ENCODE measurements around the gene PACRG.
"Not testable (repeated sequence)": the region's sequence is repeated elsewhere in the genome, so short reads cannot be mapped to it uniquely, and the experiment has no call there.

PACRG gene

GRCh38 chr6:162727322-162728182 lies at the start of gene PACRG, which contains the start of gene PRKN:
TSS of gene PACRG (plus strand) at chr6:162727974.
TSS of gene PRKN (minus strand) at chr6:162727766.
- DNase-seq, result peak; percentile 98

DNA sequence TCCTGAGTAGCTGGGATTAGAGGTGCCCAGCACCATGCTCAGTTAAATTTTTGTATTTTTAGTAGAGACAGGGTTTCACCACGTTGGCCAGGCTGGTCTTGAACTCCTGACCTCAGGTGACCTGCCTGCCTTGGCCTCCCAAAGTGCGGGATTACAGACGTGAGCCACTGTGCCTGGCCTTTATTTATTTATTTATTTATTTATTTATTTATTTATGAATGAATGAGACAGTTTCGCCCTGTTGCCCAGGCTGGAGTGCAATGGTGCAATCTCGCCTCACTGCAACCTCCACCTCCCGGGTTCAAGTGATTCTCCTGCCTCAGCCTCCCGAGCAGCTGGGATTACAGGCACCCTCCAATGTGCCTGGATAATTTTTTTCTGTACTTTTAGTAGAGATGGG lies 48.9 kb upstream of the PACRG start:
- DNase-seq, result not testable (repeated sequence)

DNA sequence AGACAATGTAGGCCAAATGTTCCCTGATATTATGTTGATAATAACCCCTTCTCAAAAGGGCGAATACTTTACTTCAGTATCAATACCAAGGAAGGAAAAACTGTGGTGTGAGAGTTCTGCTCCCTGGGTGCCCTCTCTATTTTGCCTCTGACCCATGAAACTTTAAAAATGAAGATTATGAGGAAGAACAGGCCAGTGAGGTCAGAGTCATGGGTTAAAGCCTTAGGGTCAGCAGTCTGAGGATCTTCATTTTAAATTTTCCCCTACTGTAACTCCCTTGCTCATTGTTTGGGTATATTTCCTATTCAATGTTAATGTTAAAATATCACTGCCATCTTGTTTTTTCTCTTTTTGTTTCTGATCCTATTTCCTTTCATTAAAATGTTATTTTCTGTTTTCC lies 48.1 kb upstream of the PACRG start:
- DNase-seq, result no peak

DNA sequence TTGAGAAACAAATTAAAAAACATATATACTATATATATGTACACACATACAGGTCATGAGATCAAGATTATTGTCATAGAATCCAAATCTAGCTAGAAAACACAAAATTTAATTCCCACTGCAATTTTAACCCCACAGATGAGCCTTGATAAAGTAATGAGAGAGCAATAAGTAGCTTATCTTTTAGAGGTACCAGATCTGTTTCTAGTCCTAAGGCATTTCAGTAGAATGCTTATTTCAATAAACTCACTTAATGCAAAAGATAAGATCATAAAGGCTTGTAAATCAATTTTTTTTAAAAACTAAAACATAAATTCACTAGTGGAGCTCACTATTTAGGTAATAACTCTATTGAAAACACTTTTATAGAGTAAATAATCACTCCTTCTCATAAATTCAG lies 47.4 kb upstream of the PACRG start:
- DNase-seq, result no peak

DNA sequence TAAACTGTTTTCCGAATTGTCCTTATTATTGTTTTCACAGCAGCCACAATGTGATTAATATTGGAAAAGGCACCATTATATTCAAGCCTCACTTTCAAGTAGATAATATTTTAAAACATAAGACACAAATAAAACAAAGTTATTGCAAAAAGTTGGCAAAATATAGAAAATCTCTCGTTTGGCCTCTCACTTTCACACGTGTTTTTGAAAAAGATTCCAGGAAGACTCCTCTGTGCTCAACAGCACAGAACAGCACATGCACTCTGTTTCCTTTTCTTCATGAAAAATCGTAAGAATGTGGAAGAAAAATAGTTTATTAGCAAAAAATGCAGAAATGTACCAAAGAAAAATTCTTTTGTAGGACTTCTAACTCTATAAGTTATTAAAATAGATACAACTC lies 46.9 kb upstream of the PACRG start:
- no peak for DNase-seq

- DNase-seq, result no peak
Measured at GRCh38 chr6:162681447-162681846, 46.3 kb upstream of the PACRG start.

GRCh38 chr6:162683135-162683534 lies 44.6 kb upstream of the PACRG start:
- no peak for DNase-seq

DNA sequence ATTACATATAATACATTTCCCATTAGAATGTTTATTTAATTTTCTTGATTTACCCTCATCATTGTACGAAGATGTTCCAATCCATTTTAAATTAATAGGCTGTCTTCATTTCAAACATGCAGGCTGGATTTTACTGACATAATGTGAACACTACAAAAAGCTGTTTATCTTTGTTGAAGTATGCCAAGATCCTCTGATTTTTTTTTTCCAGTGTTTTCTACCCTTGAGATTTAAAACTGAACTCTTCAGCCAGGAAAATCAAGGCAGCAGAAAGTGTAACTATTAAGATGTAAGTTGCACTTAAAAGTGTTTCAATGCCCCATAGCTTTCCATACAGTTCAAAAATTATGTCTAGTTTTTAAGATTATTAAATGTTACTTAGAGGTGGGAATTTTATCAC lies 43.7 kb upstream of the PACRG start:
- no peak for DNase-seq

- no peak for DNase-seq
Measured at GRCh38 chr6:162684961-162685360, 42.8 kb upstream of the PACRG start.

DNA sequence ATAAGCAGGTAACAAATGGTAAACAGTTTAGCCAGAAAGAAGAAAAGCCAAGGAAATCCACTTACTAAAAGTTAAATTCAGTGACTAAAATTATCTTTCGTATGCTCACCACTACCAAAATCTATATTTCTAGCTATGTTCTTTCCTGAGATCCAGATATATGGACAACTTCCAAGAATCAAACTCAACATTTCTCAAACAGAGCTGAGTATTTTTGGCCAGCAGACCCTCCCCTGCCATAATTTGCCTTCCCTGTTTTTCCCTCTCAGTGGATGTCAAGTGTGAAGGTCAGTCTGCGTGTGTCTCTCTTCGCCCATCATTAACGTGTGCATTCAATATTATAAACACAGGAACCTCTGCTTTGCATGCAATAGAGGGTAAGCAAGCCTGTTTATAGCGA lies 42.2 kb upstream of the PACRG start:
- DNase-seq, result no peak

DNA sequence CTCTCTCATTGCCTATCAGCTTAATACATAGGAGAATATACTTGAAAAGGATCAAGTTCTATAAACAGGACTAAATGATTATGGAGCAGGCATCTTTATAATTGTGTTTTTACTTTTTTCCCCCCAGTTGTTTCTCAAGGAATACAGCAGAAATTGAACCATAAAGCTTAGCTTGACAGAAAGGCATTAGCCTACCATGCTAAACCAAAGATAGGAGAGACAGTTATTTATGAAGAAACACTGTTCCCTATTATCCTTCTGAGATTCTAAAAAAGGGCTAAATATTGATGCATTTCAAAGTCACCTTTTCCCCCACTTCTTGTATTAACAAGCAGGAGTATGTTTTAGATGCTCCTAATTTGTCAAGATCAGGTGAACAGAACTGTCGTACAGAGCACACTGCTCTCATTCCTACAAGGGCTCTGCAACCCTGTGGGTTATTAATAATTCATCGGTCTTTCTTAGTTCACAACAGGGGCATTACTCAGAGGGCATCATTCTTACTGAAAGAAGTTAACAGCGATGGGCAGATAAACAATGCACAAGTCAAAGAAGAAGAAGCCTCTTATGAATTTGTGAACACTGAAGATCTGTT lies 38.9 kb upstream of the PACRG start:
- DNase-seq, result no peak

DNA sequence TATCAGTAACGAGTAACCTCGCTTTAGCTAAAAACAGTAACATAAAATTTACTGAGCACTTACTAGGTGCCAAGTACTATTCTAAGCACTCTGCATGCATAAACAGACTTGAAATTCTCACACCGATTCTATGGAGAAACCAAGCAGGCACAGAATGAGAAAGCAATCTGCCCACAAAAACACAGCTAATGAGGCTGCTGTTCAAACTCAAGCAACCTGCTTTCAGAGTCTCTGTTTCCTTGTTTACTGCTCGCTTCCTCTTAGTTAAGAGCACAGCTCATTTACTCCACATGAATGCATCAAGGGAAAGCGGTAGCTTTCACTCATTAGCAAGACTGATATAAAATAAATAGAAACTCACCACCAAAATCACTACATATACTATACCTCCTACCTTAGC lies 37.6 kb upstream of the PACRG start:
- no peak for DNase-seq

GRCh38 chr6:162697872-162698403 lies 29.8 kb upstream of the PACRG start:
- no peak for DNase-seq

DNA sequence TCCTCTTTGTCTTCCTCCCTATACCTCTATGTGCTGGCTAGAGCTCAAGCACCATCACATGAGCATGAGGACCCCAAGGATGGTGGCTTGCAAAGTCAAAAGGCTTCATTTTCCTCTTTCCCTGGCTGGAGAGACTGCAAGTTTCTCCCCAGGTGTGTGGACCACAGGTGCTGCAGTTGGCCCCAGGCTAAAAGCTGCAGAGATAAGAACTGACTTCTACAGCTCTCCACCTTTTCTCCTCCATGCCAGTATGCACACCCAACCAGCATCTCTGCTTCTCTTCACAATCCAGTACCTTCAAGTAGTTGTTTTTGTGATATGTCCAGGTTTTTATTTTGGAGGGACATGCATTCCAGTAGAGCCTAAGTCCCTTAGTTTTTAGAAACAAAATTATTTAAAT lies 29.3 kb upstream of the PACRG start:
- no peak for DNase-seq

- DNase-seq, result no peak
Measured at GRCh38 chr6:162699961-162700360, 27.8 kb upstream of the PACRG start.

GRCh38 chr6:162700966-162701365 lies 26.8 kb upstream of the PACRG start:
- no peak for DNase-seq

- no peak for DNase-seq
Measured at GRCh38 chr6:162701551-162701950, 26.2 kb upstream of the PACRG start.

GRCh38 chr6:162702446-162702845 lies 25.3 kb upstream of the PACRG start:
- DNase-seq, result no peak

- no peak for DNase-seq
Measured at GRCh38 chr6:162704001-162704400, 23.8 kb upstream of the PACRG start.

DNA sequence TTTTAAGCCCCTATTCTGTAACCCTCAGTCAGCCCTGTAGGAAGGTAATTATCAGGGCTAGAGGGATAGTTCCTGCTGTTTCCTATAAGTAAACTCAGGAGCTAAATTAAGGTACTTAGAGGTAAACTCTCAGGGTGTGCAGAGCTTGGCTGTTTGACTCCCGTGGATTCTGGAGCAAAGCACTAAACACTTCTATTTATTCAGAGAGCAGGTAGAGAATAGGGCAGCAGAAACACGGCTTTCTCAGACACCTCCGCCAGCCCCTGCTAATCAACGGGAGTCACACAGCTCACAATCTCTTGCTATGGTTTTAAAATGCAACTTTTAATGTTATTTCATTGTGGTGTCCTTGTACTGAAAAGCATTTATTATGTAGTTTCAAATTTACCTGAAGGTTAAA lies 22.0 kb upstream of the PACRG start:
- DNase-seq, result no peak

DNA sequence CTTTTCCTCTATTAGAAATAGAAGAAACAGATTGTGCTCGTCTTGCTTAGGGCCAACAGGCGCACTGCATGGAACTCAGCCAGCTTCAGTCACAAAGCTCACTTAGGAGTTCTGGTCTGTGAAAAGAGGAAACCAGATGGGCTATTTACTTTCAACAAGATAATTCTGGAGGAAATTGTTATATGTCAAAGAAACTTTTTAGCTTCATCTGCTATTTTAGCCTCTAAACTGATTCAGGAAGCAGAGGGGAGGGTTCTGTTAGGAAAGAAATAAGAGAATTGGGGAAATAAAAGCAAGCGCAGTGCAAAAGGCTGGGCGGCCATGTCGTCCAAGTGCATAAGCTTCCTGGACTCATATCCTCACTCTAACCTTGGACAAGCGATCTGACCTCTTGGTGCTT lies 21.5 kb upstream of the PACRG start:
- no peak for DNase-seq

- DNase-seq, result no peak
Measured at GRCh38 chr6:162708971-162709370, 18.8 kb upstream of the PACRG start.

- DNase-seq, result no peak
Measured at GRCh38 chr6:162709431-162709830, 18.3 kb upstream of the PACRG start.

DNA sequence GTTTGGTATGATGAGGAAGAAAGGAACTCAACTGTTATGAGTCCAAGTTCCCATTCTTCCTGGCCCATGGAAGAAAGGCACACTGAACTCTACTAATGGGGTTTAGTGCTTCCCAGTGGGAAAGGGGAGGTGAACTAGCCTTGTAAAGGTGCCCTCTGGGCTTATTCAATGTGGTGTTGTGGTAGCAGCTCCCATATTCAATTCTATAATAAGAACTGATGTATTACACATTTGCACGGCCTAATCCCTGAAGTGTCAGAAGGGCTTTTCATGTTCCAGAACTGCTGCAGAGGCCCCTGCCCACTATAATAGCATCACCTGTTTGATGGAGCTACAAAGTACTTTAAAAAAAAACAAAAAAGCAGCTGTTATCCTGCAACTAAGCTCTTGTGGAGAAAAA lies 17.4 kb upstream of the PACRG start:
- DNase-seq, result no peak
